GM23338 (cell line): ENCODE results near the gene SAMD13. TPM values are rescaled to one million over a fixed set of nuclear protein-coding genes. Genes with fewer than 3 reads are reported as not detected.

Experiments
- ATAC-seq: fragments of 200-7000 bp; cut with Tn5 transposase; 3 replicates; pipeline ENCODE4 v1.9.1; 2020
- DNase-seq: peaks from one replicate; pipeline ENCODE4 v3.0.0-alpha.2; 2015; ENCODE audit warnings: low spot score
- H2AFZ ChIP-seq: fragments of 200-600 bp; sonication (generic); 2 replicates; pipeline ENCODE4 v1.8.0; 2016; ENCODE audit warnings: antibody characterized with exemption, mild to moderate bottlenecking, moderate library complexity
- H3F3A ChIP-seq: fragments of 200-600 bp; sonication (generic); replicated peaks from 2 replicates; pipeline ENCODE4 v1.8.0; 2017; ENCODE audit warnings: antibody characterized with exemption, mixed run types, low read depth
- H3K27ac ChIP-seq: fragments of 200-600 bp; sonication (generic); 2 replicates; pipeline ENCODE4 v1.6.1; 2016; ENCODE audit warnings: low read depth
- H3K27me3 ChIP-seq: fragments of 200-600 bp; sonication (generic); 2 replicates; pipeline ENCODE4 v1.8.0; 2016; ENCODE audit warnings: mild to moderate bottlenecking, mixed run types, moderate library complexity; ENCODE audit not compliant: insufficient read depth
- H3K36me3 ChIP-seq: fragments of 200-600 bp; sonication (generic); 2 replicates; pipeline ENCODE4 v1.8.0; 2016; ENCODE audit warnings: mild to moderate bottlenecking; ENCODE audit not compliant: insufficient read depth
- H3K4me1 ChIP-seq: fragments of 200-600 bp; sonication (generic); 2 replicates; pipeline ENCODE4 v1.8.0; 2016; ENCODE audit warnings: mild to moderate bottlenecking, moderate library complexity; ENCODE audit not compliant: insufficient read depth
- H3K4me2 ChIP-seq: fragments of 200-600 bp; sonication (generic); 2 replicates; pipeline ENCODE4 v1.7.1; 2017; ENCODE audit warnings: mixed run types
- H3K4me3 ChIP-seq: fragments of 200-600 bp; sonication (generic); 2 replicates; pipeline ENCODE4 v1.6.1; 2016; ENCODE audit warnings: mixed run types
- H3K79me2 ChIP-seq: fragments of 200-600 bp; sonication (generic); replicated peaks from 2 replicates; pipeline ENCODE4 v1.8.0; 2017; ENCODE audit warnings: mild to moderate bottlenecking; ENCODE audit not compliant: insufficient read depth
- H3K9me2 ChIP-seq: fragments of 200-600 bp; sonication (generic); 2 replicates; pipeline ENCODE4 v1.8.0; 2017; ENCODE audit not compliant: insufficient read depth
- H4K20me1 ChIP-seq: fragments of 200-600 bp; sonication (generic); replicated peaks from 2 replicates; pipeline ENCODE4 v1.8.0; 2017; ENCODE audit warnings: mild to moderate bottlenecking; ENCODE audit not compliant: insufficient read depth
- H3K27ac Mint-ChIP-seq: 2 replicates; pipeline ENCODE4 v1.8.0; 2020; ENCODE audit warnings: inconsistent platforms, mild to moderate bottlenecking, moderate library complexity, mixed read lengths
- H3K27me3 Mint-ChIP-seq: 3 replicates; pipeline ENCODE4 v1.8.0; 2022; ENCODE audit warnings: low read depth, mild to moderate bottlenecking, moderate library complexity, mixed read lengths, inconsistent platforms; ENCODE audit not compliant: insufficient read depth, poor library complexity
- H3K36me3 Mint-ChIP-seq: 3 replicates; pipeline ENCODE4 v1.8.0; 2021; ENCODE audit warnings: low read depth, mild to moderate bottlenecking, inconsistent platforms, moderate library complexity, mixed read lengths
- H3K4me1 Mint-ChIP-seq: 3 replicates; pipeline ENCODE4 v1.8.0; 2020; ENCODE audit warnings: mild to moderate bottlenecking, inconsistent platforms, mixed read lengths
- H3K4me3 Mint-ChIP-seq: 3 replicates; pipeline ENCODE4 v1.8.0; 2021; ENCODE audit warnings: moderate library complexity, mild to moderate bottlenecking, inconsistent platforms, mixed read lengths
- H3K9me3 Mint-ChIP-seq: 3 replicates; pipeline ENCODE4 v1.8.0; 2020; ENCODE audit warnings: moderate library complexity, mild to moderate bottlenecking, inconsistent platforms, mixed read lengths
- CREB1 ChIP-seq: fragments of 250-450 bp; sonication (Bioruptor Pico); IDR thresholded peaks from 2 replicates; pipeline ENCODE4 v1.5.0; 2020; ENCODE audit warnings: low read depth, mild to moderate bottlenecking, moderate library complexity
- CTCF ChIP-seq, 2 experiments: fragments of 200-600 bp in 1 of 2; sonication (generic) in 1 of 2; conservative IDR thresholded peaks; 2 replicates each; pipeline versions ENCODE4 v1.5.1 to v1.6.1; 2016 to 2017; ENCODE audit warnings: antibody characterized with exemption in 2 of 2, low read depth in 2 of 2, mild to moderate bottlenecking in 2 of 2, moderate library complexity in 1 of 2
- ETS1 ChIP-seq: IDR thresholded peaks from 2 replicates; pipeline ENCODE4 v1.6.1; 2016; ENCODE audit warnings: antibody characterized with exemption
- EZH2 ChIP-seq: fragments of 200-600 bp; sonication (generic); IDR thresholded peaks from one replicate; pipeline ENCODE4 v1.8.0; 2017; ENCODE audit warnings: antibody characterized with exemption, mild to moderate bottlenecking, low read depth; ENCODE audit not compliant: unreplicated experiment
- EZH2phosphoT487 ChIP-seq: fragments of 200-600 bp; sonication (generic); IDR thresholded peaks from one replicate; pipeline ENCODE4 v1.8.1; 2018; ENCODE audit warnings: antibody characterized with exemption; ENCODE audit not compliant: unreplicated experiment
- JUNB ChIP-seq: IDR thresholded peaks from one replicate; pipeline ENCODE4 v1.6.1; 2016; ENCODE audit warnings: antibody characterized with exemption; ENCODE audit not compliant: unreplicated experiment
- NANOG ChIP-seq: IDR thresholded peaks from 2 replicates; pipeline ENCODE4 v1.6.1; 2016; ENCODE audit warnings: antibody characterized with exemption, borderline replicate concordance
- POLR2AphosphoS5 ChIP-seq: IDR thresholded peaks from 2 replicates; pipeline ENCODE4 v1.6.1; 2016; ENCODE audit warnings: antibody characterized with exemption, low read depth
- REST ChIP-seq: IDR thresholded peaks from one replicate; pipeline ENCODE4 v1.6.1; 2018; ENCODE audit warnings: antibody characterized with exemption; ENCODE audit not compliant: unreplicated experiment
- ZNF114 ChIP-seq: fragments of 250-450 bp; sonication (Bioruptor Pico); IDR thresholded peaks from 2 replicates; pipeline ENCODE4 v1.5.0; 2020; ENCODE audit warnings: mild to moderate bottlenecking, moderate library complexity
- ZNF331 ChIP-seq: fragments of 250-450 bp; sonication (Bioruptor Pico); IDR thresholded peaks from 2 replicates; pipeline ENCODE4 v1.5.0; 2020; ENCODE audit warnings: low read depth, mild to moderate bottlenecking, moderate library complexity
- ZNF462 ChIP-seq: fragments of 250-450 bp; sonication (Bioruptor Pico); IDR thresholded peaks from 2 replicates; pipeline ENCODE4 v1.5.0; 2020; ENCODE audit warnings: mild to moderate bottlenecking, moderate library complexity
- polyA plus RNA-seq: library from polyadenylated mRNA; unstranded; fragments of >200 nt; fragmentation: Nextera tagmentation; extraction: Ambion mirVana; gene quantifications from 2 replicates; pipeline ENCODE4 v1.2.1, GENCODE V29; 2016
- total RNA-seq: library from RNA; depleted of rRNA; stranded (reverse); fragments of >200 nt; shearing (Covaris generic); gene quantifications from 2 replicates; pipeline ENCODE4 v1.2.3, GENCODE V29; 2014

SAMD13 gene
- total and polyA plus RNA-seq, 2 experiments from 2014 or later, result 2.5 to 3.6 TPM

GRCh38 chr1:84253891-84254290 lies 47.6 kb upstream of the SAMD13 start:
- H3K36me3 Mint-ChIP-seq, result no peaks in the 10 kb centered on the region
- H3K4me3 Mint-ChIP-seq, result no peak overlapping the region
- peaks cover 12% of the 10 kb centered on the region for H3K4me1 Mint-ChIP-seq
- Histone ChIP-seq H3K27me3 (no peaks in the 10 kb centered on the region), H3K4me2 (no peak overlapping the region), H3K79me2 (no peaks in the 10 kb centered on the region), H3K4me1 (peaks cover 8% of the 10 kb centered on the region; the same call in 1 of the 2 replicates), H3K9me2 (peaks cover 13% of the 10 kb centered on the region), H4K20me1 (no peaks in the 10 kb centered on the region), H2AFZ (no peak overlapping the region), H3K27ac (no peak overlapping the region), H3K36me3 (no peaks in the 10 kb centered on the region), H3F3A (no peaks in the 10 kb centered on the region), H3K4me3 (no peak overlapping the region)
- TF ChIP-seq EZH2phosphoT487, result no peak
- no peak for TF ChIP-seq ETS1
- TF ChIP-seq REST, result no peak
- TF ChIP-seq CREB1 (CRISPR knock-in tag), result no peak
- no peak for TF ChIP-seq EZH2
- TF ChIP-seq ZNF331, result no peak
- TF ChIP-seq CTCF (conservative IDR thresholded peaks at IDR 0.05; ENCODE audit: low read depth in 2 of 2), result no peak
- TF ChIP-seq NANOG, result no peak
- no peak for TF ChIP-seq POLR2AphosphoS5
- no peak for TF ChIP-seq JUNB
- TF ChIP-seq ZNF114 (CRISPR knock-in tag), result no peak
- TF ChIP-seq ZNF462 (CRISPR knock-in tag), result no peak
- no peak overlapping the region for H3K27ac Mint-ChIP-seq
- DNase-seq (no peak), ATAC-seq (no peak)
- peaks cover 9% of the 10 kb centered on the region; the same call in 2 of the 3 replicates for H3K9me3 Mint-ChIP-seq
- no peaks in the 10 kb centered on the region for H3K27me3 Mint-ChIP-seq
